Esophagus muscularis mucosa (tissue), 4 donors: ENCODE results near the gene SCFD1. TPM values are rescaled to one million over a fixed set of nuclear protein-coding genes. Genes with fewer than 3 reads are reported as not detected.

Source experiments
- DNase-seq: peaks from one replicate; pipeline ENCODE4 v3.0.0-alpha.2; 2017; ENCODE audit errors: extremely low spot score
- H3K27ac ChIP-seq, 4 donors: fragments of 200-600 bp; sonication (generic); replicated peaks in 1 of 4; 1 replicate in 3 of 4; 2 replicates in 1 of 4; pipeline ENCODE4 v1.5.1; 2016 to 2019; ENCODE audit warnings: mild to moderate bottlenecking in 1 of 4
- H3K27me3 ChIP-seq, 4 donors: fragments of 200-600 bp; sonication (generic); one replicate each; pipeline versions ENCODE4 v1.5.1 to v1.6.0; 2016 to 2019
- H3K36me3 ChIP-seq, 4 donors: fragments of 200-600 bp; sonication (generic); one replicate each; pipeline ENCODE4 v1.5.1; 2016 to 2019
- H3K4me1 ChIP-seq, 4 donors: fragments of 200-600 bp; sonication (generic); one replicate each; pipeline ENCODE4 v1.5.1; 2016 to 2019
- H3K4me3 ChIP-seq, 4 donors: fragments of 200-600 bp; sonication (generic); 1 replicate in 2 of 4; 2 replicates in 2 of 4; pipeline ENCODE4 v1.5.1; 2016 to 2019; ENCODE audit warnings: mild to moderate bottlenecking in 4 of 4, moderate library complexity in 1 of 4
- H3K9me3 ChIP-seq, 4 donors: fragments of 200-600 bp; sonication (generic); 1 replicate in 3 of 4; 2 replicates in 1 of 4; pipeline ENCODE4 v1.5.1; 2016 to 2019
- EP300 ChIP-seq: sonication (generic); formaldehyde crosslinking; IDR thresholded peaks from one replicate; pipeline ENCODE4 v1.6.1; 2017; ENCODE audit warnings: antibody characterized with exemption
- POLR2A ChIP-seq: fragments of 450-650 bp; IDR thresholded peaks from one replicate; pipeline ENCODE4 v1.6.1; 2017; ENCODE audit warnings: antibody characterized with exemption, moderate library complexity, mild to moderate bottlenecking, low read depth
- POLR2AphosphoS5 ChIP-seq, 2 donors: sonication (generic); formaldehyde crosslinking; IDR thresholded peaks; one replicate each; pipeline ENCODE4 v1.6.1; 2017; ENCODE audit warnings: antibody characterized with exemption in 2 of 2
- WGBS: methylation state at CpG from one replicate; pipeline ENCODE4 v1.1.5; 2018; 5-methylcytosine and 5-hydroxymethylcytosine counted together
- intact Hi-C: fragments of 100-400 bp; cut with DNase I; formaldehyde crosslinking; loops from one replicate; pipeline ENCODE4 v1.15.1; 2023
- total RNA-seq, 4 donors: library from RNA; depleted of rRNA; stranded (reverse); fragments of >200 nt; gene quantifications; one replicate each; pipeline versions ENCODE4 v1.1.0 to v1.2.1, GENCODE V29; 2016
- TF ChIP-seq, protein P1 (sequence below), 3 experiments: fragments of 200-600 bp in 2 of 3; fragments of 450-650 bp in 1 of 3; sonication (generic) in 2 of 3; IDR thresholded peaks; one replicate each; pipeline ENCODE4 v1.5.1; 2017 to 2019; ENCODE audit warnings: antibody characterized with exemption in 3 of 3, mild to moderate bottlenecking in 2 of 3, moderate library complexity in 1 of 3

The SCFD1 gene
- total RNA-seq, 4 donors from 2014 or later: 29.6 to 45.7 (median 33.0) TPM

DNA sequence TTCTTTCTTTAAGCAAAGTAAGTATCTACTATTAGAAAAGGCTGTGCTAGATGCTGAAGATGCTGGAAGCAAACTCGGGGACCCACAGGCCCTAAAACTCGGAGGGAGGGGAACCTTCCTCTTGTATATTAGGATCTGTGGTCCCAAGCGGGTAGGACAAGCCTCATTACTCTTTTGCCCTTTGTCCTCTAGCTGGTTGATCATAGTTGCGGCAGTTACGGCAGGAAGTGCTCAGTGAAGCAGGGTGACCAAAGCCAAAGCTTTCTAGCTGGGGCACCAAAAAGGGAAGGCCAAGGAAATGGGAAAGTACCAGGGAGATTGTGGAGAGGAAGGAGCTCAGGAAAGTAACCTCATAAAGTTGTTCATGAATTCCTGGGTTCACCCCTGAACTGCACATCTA is 76.3 kb downstream of the SCFD1 start:
- H3K27me3 ChIP-seq: no peaks in the 10 kb centered on the region
- H3K9me3 ChIP-seq: no peaks in the 10 kb centered on the region
- H3K36me3 ChIP-seq: peaks cover 0 to 47% (median 26%) of the 10 kb centered on the region in 4 donors
- peaks cover 0 to 12% (median 5%) of the 10 kb centered on the region in 4 donors for H3K4me1 ChIP-seq
- intact Hi-C loops: no loop called here
- TF ChIP-seq, protein P1, sequence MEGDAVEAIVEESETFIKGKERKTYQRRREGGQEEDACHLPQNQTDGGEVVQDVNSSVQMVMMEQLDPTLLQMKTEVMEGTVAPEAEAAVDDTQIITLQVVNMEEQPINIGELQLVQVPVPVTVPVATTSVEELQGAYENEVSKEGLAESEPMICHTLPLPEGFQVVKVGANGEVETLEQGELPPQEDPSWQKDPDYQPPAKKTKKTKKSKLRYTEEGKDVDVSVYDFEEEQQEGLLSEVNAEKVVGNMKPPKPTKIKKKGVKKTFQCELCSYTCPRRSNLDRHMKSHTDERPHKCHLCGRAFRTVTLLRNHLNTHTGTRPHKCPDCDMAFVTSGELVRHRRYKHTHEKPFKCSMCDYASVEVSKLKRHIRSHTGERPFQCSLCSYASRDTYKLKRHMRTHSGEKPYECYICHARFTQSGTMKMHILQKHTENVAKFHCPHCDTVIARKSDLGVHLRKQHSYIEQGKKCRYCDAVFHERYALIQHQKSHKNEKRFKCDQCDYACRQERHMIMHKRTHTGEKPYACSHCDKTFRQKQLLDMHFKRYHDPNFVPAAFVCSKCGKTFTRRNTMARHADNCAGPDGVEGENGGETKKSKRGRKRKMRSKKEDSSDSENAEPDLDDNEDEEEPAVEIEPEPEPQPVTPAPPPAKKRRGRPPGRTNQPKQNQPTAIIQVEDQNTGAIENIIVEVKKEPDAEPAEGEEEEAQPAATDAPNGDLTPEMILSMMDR (IDR thresholded peaks at IDR 0.05): no peak
- TF ChIP-seq EP300 (no peak), POLR2A (no peak), POLR2AphosphoS5 (IDR thresholded peaks at IDR 0.05) (no peak)
- WGBS: 87% methylated on average over 5 of the region's 5 CpGs
- no peak overlapping the region for H3K4me3 ChIP-seq
- no peak overlapping the region for H3K27ac ChIP-seq
- DNase-seq: no peak

DNA sequence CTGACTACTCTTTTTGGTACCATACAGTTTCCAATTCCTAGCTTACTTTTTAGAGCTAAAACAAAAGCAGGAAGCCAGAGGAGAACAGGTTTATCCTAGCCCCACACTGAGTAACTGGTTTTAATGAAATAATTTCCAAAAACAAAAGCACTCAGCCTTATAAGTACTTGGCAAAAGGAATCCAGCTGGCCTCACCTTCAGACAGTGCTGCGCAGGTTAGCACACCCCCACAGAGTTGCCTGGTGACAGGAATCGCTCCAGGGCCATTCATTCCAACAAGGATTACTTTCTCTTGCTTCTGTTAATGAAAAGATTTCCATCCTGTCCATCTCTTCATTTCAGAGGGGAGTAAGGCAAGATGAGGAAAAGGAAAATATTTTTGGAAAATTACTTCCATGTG is 84.6 kb downstream of the SCFD1 start:
- Histone ChIP-seq H3K4me3 (no peak overlapping the region), H3K36me3 (peaks cover 0 to 41% (median 20%) of the 10 kb centered on the region in 4 donors), H3K4me1 (no peaks in the 10 kb centered on the region), H3K27me3 (no peaks in the 10 kb centered on the region), H3K27ac (no peak overlapping the region), H3K9me3 (no peaks in the 10 kb centered on the region)
- no peak for DNase-seq
- WGBS: 83% methylated on average over 2 of the region's 2 CpGs
- intact Hi-C loops: no loop called here
- TF ChIP-seq POLR2AphosphoS5 (IDR thresholded peaks at IDR 0.05) (no peak), POLR2A (no peak), EP300 (no peak)
- TF ChIP-seq, protein P1 (IDR thresholded peaks at IDR 0.05): no peak

DNA sequence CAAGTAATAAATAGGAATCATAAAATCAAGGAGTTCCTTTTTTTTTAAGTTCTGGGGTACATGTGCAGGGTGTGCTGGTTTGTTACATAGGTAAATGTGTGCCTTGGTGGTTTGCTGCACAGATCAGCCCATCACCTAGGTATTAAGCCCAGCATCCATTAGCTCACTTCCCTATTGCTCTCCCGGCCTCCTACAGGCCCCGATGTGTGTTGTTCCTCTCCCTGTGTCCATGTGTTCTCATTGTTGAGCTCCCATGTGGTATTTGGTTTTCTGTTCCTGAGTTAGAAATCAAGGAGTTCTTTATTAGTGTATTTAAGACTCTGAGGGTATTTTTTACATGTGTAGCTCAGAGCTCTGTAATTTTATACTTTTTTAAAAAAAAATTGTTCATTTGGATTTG is 86.0 kb downstream of the SCFD1 start:
- Histone ChIP-seq H3K36me3 (peaks cover 0 to 37% (median 17%) of the 10 kb centered on the region in 4 donors), H3K27me3 (no peaks in the 10 kb centered on the region), H3K4me3 (no peak overlapping the region), H3K9me3 (no peaks in the 10 kb centered on the region), H3K4me1 (no peaks in the 10 kb centered on the region), H3K27ac (no peak overlapping the region)
- no peak for DNase-seq
- intact Hi-C loops: no loop called here
- TF ChIP-seq EP300 (no peak), POLR2A (no peak), POLR2AphosphoS5 (IDR thresholded peaks at IDR 0.05) (no peak)
- TF ChIP-seq, protein P1 (IDR thresholded peaks at IDR 0.05): no peak
- 79% methylated on average over 2 of the region's 2 CpGs for WGBS

DNA sequence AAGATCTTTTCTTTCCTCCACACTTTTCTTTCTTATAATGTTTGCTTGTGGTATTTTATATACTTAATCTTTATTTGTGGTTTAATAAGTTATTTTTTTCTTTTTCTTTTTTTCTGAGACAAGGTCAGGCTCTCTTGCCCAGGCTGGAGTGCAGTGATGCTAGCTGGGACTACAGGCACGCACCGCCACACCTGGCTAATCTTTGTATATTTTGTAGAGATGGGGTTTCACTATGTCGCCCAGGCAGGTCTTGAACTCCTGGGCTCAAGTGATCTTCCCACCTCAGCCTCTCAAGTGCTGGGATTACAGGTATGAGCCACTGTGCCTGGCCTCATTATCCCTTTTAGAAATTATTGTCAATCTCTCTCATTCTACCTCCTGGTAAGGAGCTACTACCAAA is 87.1 kb downstream of the SCFD1 start:
- Histone ChIP-seq H3K27me3 (no peaks in the 10 kb centered on the region), H3K36me3 (peaks cover 0 to 33% (median 16%) of the 10 kb centered on the region in 4 donors), H3K4me1 (no peaks in the 10 kb centered on the region), H3K27ac (no peak overlapping the region), H3K9me3 (no peaks in the 10 kb centered on the region), H3K4me3 (no peak overlapping the region)
- TF ChIP-seq POLR2A: no peak
- no peak for TF ChIP-seq EP300
- TF ChIP-seq, protein P1 (IDR thresholded peaks at IDR 0.05): no peak
- no peak for TF ChIP-seq POLR2AphosphoS5 (IDR thresholded peaks at IDR 0.05)
- intact Hi-C loops: no loop called here
- WGBS: 96% methylated on average over 3 of the region's 3 CpGs
- DNase-seq: no peak

DNA sequence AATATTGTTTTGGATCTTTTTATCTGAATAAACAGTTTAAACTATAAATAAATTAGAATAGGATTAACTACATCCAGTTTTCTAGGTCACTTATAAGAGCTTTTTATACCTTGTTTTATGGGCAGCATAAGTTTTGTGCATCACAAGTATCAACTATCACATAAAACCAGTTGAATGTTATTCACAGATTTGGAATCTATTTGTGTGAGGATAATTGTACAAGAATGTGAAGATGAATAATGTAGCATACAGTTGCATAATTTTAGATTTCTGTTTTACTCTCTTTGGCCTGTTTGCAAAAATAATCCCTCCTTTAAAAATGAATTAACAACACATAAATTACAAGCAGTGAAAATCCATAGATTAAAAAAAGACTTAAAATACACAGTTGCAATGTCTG is 88.8 kb downstream of the SCFD1 start:
- H3K4me1 ChIP-seq: no peaks in the 10 kb centered on the region
- H3K4me3 ChIP-seq: no peak overlapping the region
- no peaks in the 10 kb centered on the region for H3K27me3 ChIP-seq
- intact Hi-C loops: no loop called here
- TF ChIP-seq POLR2AphosphoS5 (IDR thresholded peaks at IDR 0.05) (no peak), EP300 (no peak), POLR2A (no peak)
- TF ChIP-seq, protein P1 (IDR thresholded peaks at IDR 0.05): no peak
- H3K36me3 ChIP-seq: peaks cover 2 to 40% (median 11%) of the 10 kb centered on the region in 4 donors
- no peak for DNase-seq
- no peaks in the 10 kb centered on the region for H3K9me3 ChIP-seq
- no peak overlapping the region for H3K27ac ChIP-seq
